Neural cell (in vitro differentiated cells): Measurements from ENCODE around the gene SVEP1.

Experiments
- EP300 ChIP-seq: fragments of 450-650 bp; conservative IDR thresholded peaks from 2 replicates; pipeline ENCODE4 v1.6.1; 2014; ENCODE audit warnings: antibody characterized with exemption, mild to moderate bottlenecking, moderate library complexity; ENCODE audit not compliant: poor library complexity, severe bottlenecking
- SMC3 ChIP-seq: fragments of 450-650 bp; conservative IDR thresholded peaks from 2 replicates; pipeline ENCODE4 v1.6.1; 2014; ENCODE audit warnings: antibody characterized with exemption, mild to moderate bottlenecking, moderate library complexity; ENCODE audit not compliant: poor library complexity
- TF ChIP-seq, protein P1 (sequence below): fragments of 450-650 bp; IDR thresholded peaks from 2 replicates; pipeline ENCODE4 v1.5.1; 2014; ENCODE audit warnings: antibody characterized with exemption, mild to moderate bottlenecking, moderate library complexity; ENCODE audit not compliant: poor library complexity, severe bottlenecking

DNA sequence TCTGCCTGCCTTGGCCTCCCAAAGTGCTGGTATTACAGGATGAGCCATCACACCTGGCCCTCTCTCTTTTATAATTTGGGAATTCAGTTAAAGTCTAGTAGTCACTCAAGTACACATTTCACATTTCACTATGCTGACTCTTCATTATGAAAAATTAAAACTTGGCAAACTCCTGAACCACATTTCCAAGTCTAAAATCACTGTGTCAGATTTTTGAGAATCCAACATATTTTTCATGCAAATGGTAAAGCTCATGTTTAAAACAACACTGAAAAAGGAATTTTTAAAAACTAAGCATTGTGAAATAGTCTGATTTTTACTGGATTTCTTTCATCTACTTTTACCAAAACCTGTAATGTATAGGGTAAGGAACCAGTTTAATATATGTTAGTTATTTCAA, 92.3 kb downstream of the SVEP1 start:
- TF ChIP-seq, protein P1, sequence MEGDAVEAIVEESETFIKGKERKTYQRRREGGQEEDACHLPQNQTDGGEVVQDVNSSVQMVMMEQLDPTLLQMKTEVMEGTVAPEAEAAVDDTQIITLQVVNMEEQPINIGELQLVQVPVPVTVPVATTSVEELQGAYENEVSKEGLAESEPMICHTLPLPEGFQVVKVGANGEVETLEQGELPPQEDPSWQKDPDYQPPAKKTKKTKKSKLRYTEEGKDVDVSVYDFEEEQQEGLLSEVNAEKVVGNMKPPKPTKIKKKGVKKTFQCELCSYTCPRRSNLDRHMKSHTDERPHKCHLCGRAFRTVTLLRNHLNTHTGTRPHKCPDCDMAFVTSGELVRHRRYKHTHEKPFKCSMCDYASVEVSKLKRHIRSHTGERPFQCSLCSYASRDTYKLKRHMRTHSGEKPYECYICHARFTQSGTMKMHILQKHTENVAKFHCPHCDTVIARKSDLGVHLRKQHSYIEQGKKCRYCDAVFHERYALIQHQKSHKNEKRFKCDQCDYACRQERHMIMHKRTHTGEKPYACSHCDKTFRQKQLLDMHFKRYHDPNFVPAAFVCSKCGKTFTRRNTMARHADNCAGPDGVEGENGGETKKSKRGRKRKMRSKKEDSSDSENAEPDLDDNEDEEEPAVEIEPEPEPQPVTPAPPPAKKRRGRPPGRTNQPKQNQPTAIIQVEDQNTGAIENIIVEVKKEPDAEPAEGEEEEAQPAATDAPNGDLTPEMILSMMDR: no peak
- TF ChIP-seq EP300: no peak
- TF ChIP-seq SMC3: no peak
